Regular cardiac myocyte (primary cell): ENCODE measurements around the gene S100A7A. TPM values are rescaled to one million over a fixed set of nuclear protein-coding genes. Genes with fewer than 3 reads are reported as not detected.

ENCODE experiments used
- total RNA-seq: library from RNA; depleted of rRNA; stranded (reverse); fragments of >200 nt; gene quantifications from 2 replicates; pipeline ENCODE4 v1.2.3, GENCODE V29; 2014

S100A7A gene
- total RNA-seq: not detected in 2 replicates

DNA sequence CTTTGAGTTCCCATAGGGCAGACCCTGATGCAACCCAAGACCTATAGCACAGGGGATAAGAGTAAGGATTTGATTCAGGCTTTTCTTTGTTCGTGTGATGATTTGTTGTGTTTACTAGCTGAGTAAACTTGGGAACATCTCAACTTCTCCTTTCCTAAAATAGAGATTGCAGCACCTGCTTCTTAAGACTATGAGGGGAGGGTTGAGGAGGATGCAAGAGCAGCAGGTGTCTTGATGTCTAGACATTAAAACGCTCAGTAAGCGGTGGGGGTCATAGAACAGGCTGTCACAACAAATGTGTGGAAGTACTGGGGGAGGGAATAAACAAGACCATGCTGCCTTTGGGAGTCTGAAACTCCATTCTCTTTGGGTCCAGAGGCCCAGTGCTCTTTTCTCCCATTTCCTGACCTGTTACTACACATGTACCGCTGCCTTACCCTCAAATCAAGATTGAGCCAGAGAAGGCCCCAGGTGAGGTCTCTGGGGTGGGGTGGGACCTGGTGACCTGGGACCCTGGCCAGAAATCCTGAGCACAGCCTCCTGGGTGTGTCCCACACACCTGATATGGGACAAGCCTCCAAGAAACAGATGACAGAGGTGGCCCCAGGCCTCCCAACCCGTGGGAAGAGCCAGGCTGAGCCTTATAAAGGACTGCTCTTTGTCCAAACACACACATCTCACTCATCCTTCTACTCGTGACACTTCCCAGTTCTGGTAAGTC lies at the start of gene S100A7A:
Gene S100A7A (plus strand): TSS at position 671 of the 721 bp plus-strand sequence. CDS start 1,563 bp downstream, outside the sequence.

DNA sequence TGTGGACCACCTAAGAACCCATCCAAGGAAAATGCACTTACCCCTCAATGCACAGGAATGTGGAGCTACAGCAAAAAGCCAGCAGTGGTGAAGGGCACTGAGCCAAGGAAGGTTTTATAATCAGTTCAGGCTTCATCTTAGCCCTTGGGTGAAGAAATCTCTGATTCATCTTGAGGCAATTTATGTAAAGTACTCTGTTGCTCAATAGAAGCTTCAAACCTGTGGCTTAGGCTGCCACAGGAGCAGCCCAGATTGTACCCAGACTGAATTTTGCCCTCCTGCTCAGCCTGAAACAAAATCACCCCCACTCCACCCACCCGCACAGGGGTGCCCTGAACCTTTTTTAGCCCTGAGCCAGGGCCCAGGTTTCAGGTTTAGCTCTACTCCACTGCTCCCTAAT lies 40.8 kb upstream of the S100A7A start, which contains the start of gene S100A12:
Gene S100A12 (minus strand): TSS at position 111 of the 400 bp plus-strand sequence. CDS start 1,029 bp downstream, outside the sequence.

DNA sequence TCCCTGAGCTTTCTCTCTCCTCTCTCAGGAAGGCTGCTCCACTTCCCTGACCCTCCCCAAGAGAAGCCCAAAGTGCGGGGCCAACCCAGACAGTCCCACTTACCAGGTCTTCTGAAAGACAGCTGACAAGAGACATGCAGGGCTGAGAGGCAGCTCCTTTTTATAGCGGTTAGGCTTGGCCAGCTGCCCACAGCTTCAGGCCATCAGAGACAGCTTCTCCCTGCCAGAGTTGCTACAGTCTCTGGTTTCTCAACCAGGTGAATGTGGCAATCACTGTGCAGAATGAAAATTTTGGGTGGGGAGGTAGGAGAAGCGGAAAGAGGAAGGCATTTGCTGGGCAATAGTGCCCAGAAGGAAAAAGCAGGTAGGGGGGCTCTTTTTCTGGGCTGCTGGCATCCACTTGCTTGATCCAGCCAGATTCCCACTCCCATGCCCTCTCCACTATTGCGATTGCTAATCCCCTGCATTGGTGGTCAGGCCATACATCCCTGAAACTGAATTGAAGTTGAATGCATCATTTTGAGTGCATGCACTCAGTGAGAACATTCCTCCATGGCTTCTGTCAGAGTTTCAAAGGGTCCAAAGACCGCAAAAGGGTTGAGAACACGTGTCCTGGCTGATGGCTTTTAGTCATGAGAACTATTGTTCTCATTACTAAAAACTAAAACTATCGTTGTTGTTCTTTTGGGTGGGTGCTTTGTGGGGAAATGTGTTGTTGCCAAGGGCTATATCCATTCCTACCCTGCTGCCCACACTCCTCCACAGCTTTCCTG lies 25.2 kb upstream of the S100A7A start, which contains the start of gene S100A8:
Gene S100A8 (minus strand): TSS at position 136 of the 773 bp plus-strand sequence. CDS start 538 bp downstream, outside the sequence.

DNA sequence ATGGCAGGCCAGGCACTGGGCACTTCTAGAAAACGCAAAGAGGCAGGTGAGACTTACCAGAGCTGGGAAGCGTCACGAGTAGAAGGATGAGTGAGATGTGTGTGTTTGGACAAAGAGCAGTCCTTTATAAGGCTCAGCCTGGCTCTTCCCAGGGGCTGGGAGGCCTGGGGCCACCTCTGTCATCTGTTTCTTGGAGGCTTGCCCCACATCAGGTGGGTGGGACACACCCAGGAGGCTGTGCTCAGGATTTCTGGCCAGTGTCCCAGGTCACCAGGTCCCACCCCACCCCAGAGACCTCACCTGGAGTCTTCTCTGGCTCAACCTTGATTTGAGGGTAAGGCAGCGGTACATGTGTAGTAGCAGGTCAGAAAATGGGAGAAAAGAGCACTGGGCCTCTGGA lies 44.2 kb downstream of the S100A7A start, which contains the start of gene S100A7:
Gene S100A7 (minus strand): TSS at position 101 of the 400 bp plus-strand sequence. CDS start 1,638 bp downstream, outside the sequence.

Other genes with a start within 250 kb of the S100A7A start
- not detected in 2 replicates for gene LELP1, start 213.1 kb upstream of the S100A7A start, total RNA-seq
- gene PRR9, start 198.9 kb upstream of the S100A7A start, total RNA-seq: not detected in 2 replicates
- not detected in 2 replicates for gene LORICRIN, start 156.8 kb upstream of the S100A7A start, total RNA-seq
- gene PGLYRP3, start 103.6 kb upstream of the S100A7A start, total RNA-seq: not detected in 2 replicates
- gene PGLYRP4, start 67.7 kb upstream of the S100A7A start, total RNA-seq: not detected in 2 replicates
- gene S100A9, start 58.7 kb upstream of the S100A7A start, total RNA-seq: not detected in 2 replicates
- gene S100A12, start 40.9 kb upstream of the S100A7A start, total RNA-seq: not detected in 2 replicates
- gene S100A8, start 25.4 kb upstream of the S100A7A start, total RNA-seq: not detected in 2 replicates
- not detected in 2 replicates for gene S100A7, start 44.1 kb downstream of the S100A7A start, total RNA-seq
- gene S100A6, start 119.5 kb downstream of the S100A7A start, total RNA-seq: 607 and 730 TPM in 2 replicates
- gene S100A5, start 124.4 kb downstream of the S100A7A start, total RNA-seq: not detected in 2 replicates
- gene S100A4, start 129.3 kb downstream of the S100A7A start, total RNA-seq: 30.4 and 70.7 TPM in 2 replicates
- 2.8 and 4.6 TPM in 2 replicates for gene S100A3, start 132.7 kb downstream of the S100A7A start, total RNA-seq
- gene S100A2, start 149.3 kb downstream of the S100A7A start, total RNA-seq: 0.85 and 2.5 TPM in 2 replicates
- gene S100A16, start 196.6 kb downstream of the S100A7A start, total RNA-seq: 126 and 297 TPM in 2 replicates
- 0.19 TPM in 1 of 2 replicates, not detected in the other for gene S100A14, start 199.8 kb downstream of the S100A7A start, total RNA-seq
- gene S100A13, start 211.0 kb downstream of the S100A7A start, total RNA-seq: 97.2 and 98.0 TPM in 2 replicates
- gene S100A1, start 211.9 kb downstream of the S100A7A start, total RNA-seq: not detected in 2 replicates
- 24.2 and 38.3 TPM in 2 replicates for gene CHTOP, start 217.5 kb downstream of the S100A7A start, total RNA-seq
- gene SNAPIN, start 242.2 kb downstream of the S100A7A start, total RNA-seq: 61.7 and 69.8 TPM in 2 replicates